WERI-Rb-1 (cell line): ENCODE measurements around the gene TSHB.

Experiments used
- DNase-seq: peaks from one replicate; pipeline ENCODE4 v3.0.0-alpha.2; 2020
- H3K27ac ChIP-seq: fragments of 250-450 bp; sonication (Bioruptor Pico); 2 replicates; pipeline ENCODE4 v1.5.1; 2020; ENCODE audit warnings: mild to moderate bottlenecking, moderate library complexity
- H3K27me3 ChIP-seq: fragments of 250-450 bp; sonication (Bioruptor Pico); 2 replicates; pipeline ENCODE4 v1.5.1; 2021; ENCODE audit warnings: mild to moderate bottlenecking, low read depth, moderate library complexity; ENCODE audit not compliant: insufficient read depth, severe bottlenecking
- H3K36me3 ChIP-seq: fragments of 250-450 bp; sonication (Bioruptor Pico); 2 replicates; pipeline ENCODE4 v1.5.1; 2020; ENCODE audit warnings: mild to moderate bottlenecking, moderate library complexity
- H3K4me3 ChIP-seq: 2 replicates; pipeline ENCODE4 v1.5.1; 2011; ENCODE audit warnings: low read depth, mild to moderate bottlenecking, control low read depth, low read length
- H3K9me3 ChIP-seq: fragments of 250-450 bp; sonication (Bioruptor Pico); 2 replicates; pipeline ENCODE4 v1.5.1; 2021; ENCODE audit warnings: mild to moderate bottlenecking, moderate library complexity; ENCODE audit not compliant: severe bottlenecking
- TF ChIP-seq, protein P1 (sequence below): IDR thresholded peaks from 2 replicates; pipeline ENCODE4 v1.5.1; 2011; ENCODE audit warnings: low read depth, mild to moderate bottlenecking, control low read depth, inconsistent platforms, low read length

Gene TSHB

DNA sequence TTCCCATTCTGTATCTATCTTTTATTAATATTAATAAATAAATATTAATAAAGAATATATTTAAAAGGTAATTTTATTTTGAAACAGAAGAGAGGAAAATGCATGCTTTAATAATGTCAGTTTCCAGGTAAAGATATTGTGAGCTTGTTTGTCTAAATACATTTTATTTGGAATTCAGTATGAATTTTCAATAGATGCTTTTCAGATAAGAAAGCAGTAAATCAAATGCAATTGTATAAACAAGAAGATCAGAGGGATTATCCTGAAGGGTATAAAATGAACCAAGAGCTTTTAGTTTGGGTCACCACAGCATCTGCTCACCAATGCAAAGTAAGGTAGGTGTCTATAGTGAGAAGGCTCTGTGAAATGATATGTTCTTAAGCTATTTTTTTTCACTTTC is at the start of gene TSHB:
TSHB (plus strand) TSS at position 301 of the 400 bp plus-strand sequence. CDS start 3,537 bp downstream, outside the sequence.
- Histone ChIP-seq H3K27me3 (no peaks in the 10 kb centered on the region), H3K36me3 (no peaks in the 10 kb centered on the region), H3K9me3 (no peaks in the 10 kb centered on the region), H3K4me3 (no peak within 1 kb of the TSS), H3K27ac (no peak within 1 kb of the TSS)
- DNase-seq = no peak
- TF ChIP-seq, protein P1, sequence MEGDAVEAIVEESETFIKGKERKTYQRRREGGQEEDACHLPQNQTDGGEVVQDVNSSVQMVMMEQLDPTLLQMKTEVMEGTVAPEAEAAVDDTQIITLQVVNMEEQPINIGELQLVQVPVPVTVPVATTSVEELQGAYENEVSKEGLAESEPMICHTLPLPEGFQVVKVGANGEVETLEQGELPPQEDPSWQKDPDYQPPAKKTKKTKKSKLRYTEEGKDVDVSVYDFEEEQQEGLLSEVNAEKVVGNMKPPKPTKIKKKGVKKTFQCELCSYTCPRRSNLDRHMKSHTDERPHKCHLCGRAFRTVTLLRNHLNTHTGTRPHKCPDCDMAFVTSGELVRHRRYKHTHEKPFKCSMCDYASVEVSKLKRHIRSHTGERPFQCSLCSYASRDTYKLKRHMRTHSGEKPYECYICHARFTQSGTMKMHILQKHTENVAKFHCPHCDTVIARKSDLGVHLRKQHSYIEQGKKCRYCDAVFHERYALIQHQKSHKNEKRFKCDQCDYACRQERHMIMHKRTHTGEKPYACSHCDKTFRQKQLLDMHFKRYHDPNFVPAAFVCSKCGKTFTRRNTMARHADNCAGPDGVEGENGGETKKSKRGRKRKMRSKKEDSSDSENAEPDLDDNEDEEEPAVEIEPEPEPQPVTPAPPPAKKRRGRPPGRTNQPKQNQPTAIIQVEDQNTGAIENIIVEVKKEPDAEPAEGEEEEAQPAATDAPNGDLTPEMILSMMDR = no peak

DNA sequence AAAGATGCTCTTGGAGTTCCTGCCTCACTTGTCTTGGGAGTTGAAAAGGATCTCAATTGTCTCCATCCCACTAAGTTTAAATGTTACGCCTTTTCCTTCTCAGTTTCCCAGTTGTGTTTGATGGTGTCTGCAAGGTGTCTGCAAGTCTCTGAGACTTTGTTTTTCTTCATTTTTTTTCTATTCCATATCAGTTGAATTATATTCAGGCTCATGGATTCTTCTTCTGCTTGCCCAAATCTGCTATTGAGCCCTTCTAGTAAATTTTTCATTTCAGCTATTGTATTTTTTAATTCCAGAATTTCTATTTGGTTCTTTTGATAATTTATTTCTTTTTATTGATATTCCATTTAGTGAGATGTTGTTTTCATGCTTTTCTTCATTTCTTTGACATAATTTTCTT is 47.4 kb upstream of the TSHB start:
- TF ChIP-seq, protein P1 = no peak
- DNase-seq = no peak
- Histone ChIP-seq H3K27me3 (no peaks in the 10 kb centered on the region), H3K27ac (no peak overlapping the region), H3K36me3 (no peaks in the 10 kb centered on the region), H3K9me3 (no peaks in the 10 kb centered on the region), H3K4me3 (no peak overlapping the region)

DNA sequence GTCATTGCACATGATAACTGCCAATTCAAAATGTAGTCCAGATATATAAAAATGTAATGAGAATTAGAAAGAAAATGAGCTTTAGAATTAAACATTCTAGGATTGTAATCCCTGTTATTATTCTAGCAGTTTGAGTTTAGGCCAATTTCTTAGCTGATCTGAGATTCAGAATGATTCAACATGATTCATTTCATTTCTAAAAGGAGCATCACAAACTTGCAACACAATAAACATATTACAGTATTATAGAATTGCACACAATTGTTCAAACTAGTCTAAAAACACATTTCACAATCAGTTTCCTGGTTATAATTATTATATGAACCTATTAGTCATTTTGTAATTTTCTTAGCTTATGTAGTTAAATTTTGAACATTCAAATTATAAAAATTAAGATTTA is 43.3 kb upstream of the TSHB start:
- DNase-seq = no peak
- no peaks in the 10 kb centered on the region for H3K36me3 ChIP-seq
- no peak overlapping the region for H3K27ac ChIP-seq
- H3K9me3 ChIP-seq = peaks cover 6% of the 10 kb centered on the region
- TF ChIP-seq, protein P1 = no peak
- H3K4me3 ChIP-seq = no peak overlapping the region
- H3K27me3 ChIP-seq = no peaks in the 10 kb centered on the region

DNA sequence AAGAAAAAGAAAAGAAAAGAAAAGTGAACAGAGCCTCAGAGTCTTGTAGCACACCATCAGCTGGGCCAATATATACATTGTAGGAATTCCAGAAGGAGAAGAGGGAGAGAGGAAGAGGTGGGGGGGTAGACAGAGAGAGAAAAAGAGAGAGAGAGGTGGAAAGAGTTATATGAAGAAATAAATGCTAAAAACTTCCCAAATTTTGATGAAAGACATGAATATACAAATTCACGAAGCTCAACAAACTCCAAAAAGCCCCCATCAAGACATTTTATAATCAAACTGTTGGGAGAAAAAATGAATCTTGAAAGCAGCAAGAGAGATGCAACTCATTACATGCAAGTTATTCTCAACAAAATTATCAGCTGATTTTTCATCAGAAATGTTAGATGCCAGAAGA is 41.5 kb upstream of the TSHB start:
- no peak overlapping the region for H3K4me3 ChIP-seq
- no peaks in the 10 kb centered on the region for H3K36me3 ChIP-seq
- H3K27ac ChIP-seq = no peak overlapping the region
- TF ChIP-seq, protein P1 = no peak
- peaks cover 6% of the 10 kb centered on the region for H3K9me3 ChIP-seq
- no peaks in the 10 kb centered on the region for H3K27me3 ChIP-seq
- no peak for DNase-seq

DNA sequence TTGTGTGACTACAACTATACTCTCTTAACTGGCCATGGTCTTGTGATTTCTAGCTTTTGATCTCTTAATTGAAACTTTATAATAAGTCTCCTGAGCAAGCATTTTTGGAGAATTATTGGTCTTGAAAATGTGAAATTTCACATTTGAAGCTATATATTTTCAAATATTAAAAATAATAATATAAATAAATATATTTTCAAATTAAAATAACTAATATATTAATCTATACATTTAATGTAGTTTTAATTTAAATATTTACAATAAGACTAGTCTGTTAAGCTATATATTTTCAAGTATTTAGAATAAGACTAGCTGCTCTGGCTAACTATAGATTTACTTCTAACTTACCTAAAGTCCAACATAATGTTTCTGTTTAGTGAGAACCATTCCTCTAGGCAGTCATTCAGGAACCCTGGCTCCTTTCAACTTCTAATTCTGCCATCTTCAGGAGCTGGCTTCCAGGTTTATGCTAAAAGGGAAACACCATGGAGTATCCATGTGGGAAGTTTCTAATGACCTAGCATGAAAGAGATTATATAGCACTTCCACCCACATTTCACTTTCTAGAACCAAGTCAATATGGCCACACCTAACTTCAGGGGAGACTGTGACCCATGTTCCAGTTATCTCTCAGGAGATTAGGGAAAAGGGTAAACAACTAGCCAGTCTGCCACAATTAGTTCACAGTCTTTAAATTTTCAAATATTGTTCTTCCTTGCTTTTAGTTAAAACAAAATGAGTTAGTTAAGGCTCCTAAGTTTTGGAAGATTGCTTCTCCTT is 31.9 kb upstream of the TSHB start:
- no peak for DNase-seq
- Histone ChIP-seq H3K27me3 (no peaks in the 10 kb centered on the region), H3K27ac (no peak overlapping the region), H3K4me3 (no peak overlapping the region), H3K9me3 (no peaks in the 10 kb centered on the region), H3K36me3 (no peaks in the 10 kb centered on the region)
- TF ChIP-seq, protein P1 = no peak

DNA sequence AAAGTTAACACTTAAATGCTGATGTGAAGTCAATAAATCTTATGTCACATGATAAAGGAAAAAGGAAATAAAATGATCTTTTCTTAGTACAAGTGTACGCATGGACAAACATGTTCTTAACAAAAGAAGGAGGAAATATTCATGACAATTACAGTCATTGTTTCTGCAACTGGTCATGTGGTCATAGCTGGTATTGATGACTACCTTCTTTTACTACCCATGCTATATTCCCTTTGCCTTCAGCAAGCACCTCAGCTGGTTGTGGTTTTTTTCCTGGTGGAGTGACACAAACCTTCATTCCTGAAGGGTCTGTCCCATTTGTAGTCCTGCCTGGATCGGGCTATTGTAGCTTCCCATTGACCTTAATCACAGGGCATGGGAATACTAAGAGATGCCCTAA is 23.4 kb upstream of the TSHB start:
- no peak overlapping the region for H3K4me3 ChIP-seq
- no peak overlapping the region for H3K27ac ChIP-seq
- H3K27me3 ChIP-seq = no peaks in the 10 kb centered on the region
- TF ChIP-seq, protein P1 = no peak
- no peaks in the 10 kb centered on the region for H3K9me3 ChIP-seq
- no peak for DNase-seq
- no peaks in the 10 kb centered on the region for H3K36me3 ChIP-seq
